NB4 (cell line): ENCODE data around the gene WNT9A.

Experiments used
- DNase-seq: peaks from one replicate; pipeline ENCODE4 v3.0.0; 2010; ENCODE audit warnings: low read depth
- H3K4me3 ChIP-seq: one replicate; pipeline ENCODE4 v1.5.1; 2011; ENCODE audit warnings: mild to moderate bottlenecking, low read depth, low read length, moderate library complexity
- MYC ChIP-seq: IDR thresholded peaks from 2 replicates; pipeline ENCODE4 v1.6.1; 2011; ENCODE audit warnings: low read depth, low read length
- POLR2A ChIP-seq: IDR thresholded peaks from 2 replicates; pipeline ENCODE4 v1.6.1; 2011; ENCODE audit warnings: mild to moderate bottlenecking; ENCODE audit not compliant: insufficient read length; ENCODE audit errors: extremely low read depth
- TF ChIP-seq, protein P1 (sequence below): IDR thresholded peaks from one replicate; pipeline ENCODE4 v1.5.1; 2012; ENCODE audit warnings: low read depth, low read length
- TF ChIP-seq, protein P2 (sequence below): IDR thresholded peaks from 2 replicates; pipeline ENCODE4 v1.6.1; 2011; ENCODE audit warnings: low read depth, low read length

Gene WNT9A

DNA sequence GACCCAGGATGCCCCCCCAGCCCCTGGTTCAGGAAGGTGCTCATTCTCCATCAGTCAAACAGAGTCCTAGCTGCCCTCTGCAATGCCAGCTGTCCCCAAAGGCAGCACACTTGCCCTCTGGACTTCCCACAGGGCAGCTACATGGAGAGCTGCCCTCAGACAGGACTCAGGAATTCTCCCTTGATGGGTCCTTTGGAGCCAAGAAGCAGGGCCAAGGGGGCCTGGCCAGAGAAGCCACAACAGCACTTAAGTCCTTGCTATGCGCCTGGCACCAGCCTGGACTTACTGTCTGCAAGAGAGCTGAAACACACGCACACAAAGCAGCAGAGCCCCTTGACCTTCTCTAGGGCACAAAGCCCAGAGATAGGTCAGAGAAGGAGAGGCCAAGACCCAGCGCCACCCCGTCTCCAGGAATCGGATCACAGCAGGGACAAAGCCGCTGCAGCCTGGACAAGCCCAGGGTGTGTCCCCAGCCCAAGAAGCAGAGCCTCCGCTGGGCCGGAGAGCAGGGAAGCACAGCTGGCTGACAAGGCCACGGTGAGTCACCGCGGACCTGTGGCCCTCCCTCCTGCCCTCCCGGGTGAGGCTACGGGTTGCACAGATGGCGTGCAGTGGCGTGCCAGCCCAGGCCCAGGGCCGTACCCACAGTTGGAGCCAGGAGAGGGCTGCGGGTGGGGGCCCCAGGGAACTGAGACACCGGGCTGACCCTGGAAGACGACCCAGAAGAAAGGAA, 1.7 kb downstream of the WNT9A start:
- H3K4me3 ChIP-seq, result no peak overlapping the region
- DNase-seq, result peak; percentile 59
- TF ChIP-seq, protein P1, sequence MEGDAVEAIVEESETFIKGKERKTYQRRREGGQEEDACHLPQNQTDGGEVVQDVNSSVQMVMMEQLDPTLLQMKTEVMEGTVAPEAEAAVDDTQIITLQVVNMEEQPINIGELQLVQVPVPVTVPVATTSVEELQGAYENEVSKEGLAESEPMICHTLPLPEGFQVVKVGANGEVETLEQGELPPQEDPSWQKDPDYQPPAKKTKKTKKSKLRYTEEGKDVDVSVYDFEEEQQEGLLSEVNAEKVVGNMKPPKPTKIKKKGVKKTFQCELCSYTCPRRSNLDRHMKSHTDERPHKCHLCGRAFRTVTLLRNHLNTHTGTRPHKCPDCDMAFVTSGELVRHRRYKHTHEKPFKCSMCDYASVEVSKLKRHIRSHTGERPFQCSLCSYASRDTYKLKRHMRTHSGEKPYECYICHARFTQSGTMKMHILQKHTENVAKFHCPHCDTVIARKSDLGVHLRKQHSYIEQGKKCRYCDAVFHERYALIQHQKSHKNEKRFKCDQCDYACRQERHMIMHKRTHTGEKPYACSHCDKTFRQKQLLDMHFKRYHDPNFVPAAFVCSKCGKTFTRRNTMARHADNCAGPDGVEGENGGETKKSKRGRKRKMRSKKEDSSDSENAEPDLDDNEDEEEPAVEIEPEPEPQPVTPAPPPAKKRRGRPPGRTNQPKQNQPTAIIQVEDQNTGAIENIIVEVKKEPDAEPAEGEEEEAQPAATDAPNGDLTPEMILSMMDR, result no peak
- TF ChIP-seq POLR2A (no peak), MYC (no peak)
- TF ChIP-seq, protein P2, sequence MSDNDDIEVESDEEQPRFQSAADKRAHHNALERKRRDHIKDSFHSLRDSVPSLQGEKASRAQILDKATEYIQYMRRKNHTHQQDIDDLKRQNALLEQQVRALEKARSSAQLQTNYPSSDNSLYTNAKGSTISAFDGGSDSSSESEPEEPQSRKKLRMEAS, result no peak

DNA sequence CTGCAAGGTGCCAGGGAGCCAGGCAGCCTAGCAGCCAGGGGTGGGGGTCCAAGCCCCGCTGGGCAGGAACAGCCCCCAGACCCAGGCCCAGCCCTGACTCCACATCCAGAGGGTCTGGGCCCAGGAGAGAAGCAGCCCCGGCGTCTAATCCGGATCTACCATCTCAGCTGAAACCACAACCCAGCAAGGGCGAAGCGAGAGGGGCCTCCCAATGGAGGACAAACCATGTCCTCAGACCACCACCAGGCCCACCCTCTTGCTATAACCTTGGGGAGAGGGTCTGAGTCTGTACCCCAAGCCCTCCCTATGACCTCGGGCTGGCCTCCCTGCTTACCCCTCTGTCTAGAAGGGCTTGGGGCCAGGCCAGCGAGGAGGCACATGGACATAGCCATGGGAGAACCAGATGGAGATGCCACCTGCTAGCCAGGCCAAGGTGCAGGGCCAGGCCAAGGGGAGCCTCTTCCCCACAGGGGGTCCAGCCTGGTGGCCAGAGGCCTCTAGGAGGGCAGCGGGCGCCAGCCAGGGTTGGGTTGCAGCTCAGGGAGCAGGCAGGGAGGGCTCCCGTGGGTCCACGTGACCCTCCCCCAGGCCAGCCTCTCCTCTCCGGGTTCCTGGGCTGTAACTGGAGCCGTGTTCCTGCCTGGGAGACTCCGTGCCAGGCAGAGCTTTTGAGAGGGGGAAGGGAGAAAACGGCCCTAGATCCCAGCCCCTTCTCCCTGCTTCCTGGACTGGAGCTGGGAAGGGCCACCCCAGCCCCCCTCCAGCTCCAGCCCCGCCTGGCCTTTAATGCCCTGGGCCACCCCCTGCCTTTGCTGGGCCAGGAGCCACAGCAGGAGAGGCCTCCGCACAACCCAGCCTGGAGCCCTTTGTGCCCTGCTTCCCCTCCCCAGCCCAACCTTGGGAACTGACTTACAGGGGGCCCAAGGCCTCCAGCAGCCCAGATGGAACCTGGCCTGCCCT, 2.5 kb downstream of the WNT9A start:
- no peak for DNase-seq
- TF ChIP-seq, protein P2, result no peak
- no peak for TF ChIP-seq MYC
- TF ChIP-seq, protein P1, result no peak
- no peak for TF ChIP-seq POLR2A
- H3K4me3 ChIP-seq, result no peak overlapping the region

DNA sequence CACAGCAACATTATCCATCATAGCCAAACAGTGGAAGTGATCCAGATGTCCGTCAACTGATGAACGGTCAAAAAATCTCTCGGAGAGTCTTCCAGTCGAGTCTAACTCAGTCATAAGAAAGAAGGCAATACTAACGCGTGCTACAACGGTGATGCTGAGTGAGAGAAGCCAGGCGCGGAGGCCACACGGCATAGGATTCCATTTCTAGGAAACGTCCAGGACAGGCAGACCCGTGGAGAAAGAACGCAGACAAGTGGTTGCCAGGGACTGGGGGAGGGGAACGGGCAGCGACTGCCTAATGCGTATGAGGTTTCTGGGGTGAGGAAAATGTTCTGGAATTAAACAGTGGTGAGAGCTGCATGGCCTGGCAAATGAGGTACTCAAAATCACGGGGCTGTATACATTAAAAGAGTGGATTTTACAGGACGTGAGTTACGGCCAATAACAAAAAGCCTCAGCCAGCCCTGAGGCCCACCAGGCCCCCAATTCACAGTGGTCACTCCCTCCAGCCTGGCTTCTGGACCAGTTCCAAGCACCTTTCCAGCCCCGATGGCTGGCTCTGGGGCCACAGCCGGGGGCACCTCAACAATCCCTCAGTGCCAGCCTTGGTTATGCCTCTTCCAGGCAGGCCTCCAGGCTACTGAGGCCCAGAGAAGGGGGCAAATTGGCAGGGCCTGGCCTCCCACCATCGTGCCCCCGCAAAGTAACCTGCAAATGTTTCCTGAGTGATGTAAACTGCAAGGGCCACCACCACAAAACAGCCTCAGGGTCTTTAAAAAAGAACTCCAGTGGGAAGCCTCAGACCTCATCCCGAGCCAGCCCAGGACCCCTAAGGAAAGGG, 3.4 kb downstream of the WNT9A start:
- DNase-seq, result no peak
- TF ChIP-seq, protein P2, result no peak
- TF ChIP-seq, protein P1, result no peak
- no peak for TF ChIP-seq POLR2A
- TF ChIP-seq MYC, result no peak
- no peak overlapping the region for H3K4me3 ChIP-seq

DNA sequence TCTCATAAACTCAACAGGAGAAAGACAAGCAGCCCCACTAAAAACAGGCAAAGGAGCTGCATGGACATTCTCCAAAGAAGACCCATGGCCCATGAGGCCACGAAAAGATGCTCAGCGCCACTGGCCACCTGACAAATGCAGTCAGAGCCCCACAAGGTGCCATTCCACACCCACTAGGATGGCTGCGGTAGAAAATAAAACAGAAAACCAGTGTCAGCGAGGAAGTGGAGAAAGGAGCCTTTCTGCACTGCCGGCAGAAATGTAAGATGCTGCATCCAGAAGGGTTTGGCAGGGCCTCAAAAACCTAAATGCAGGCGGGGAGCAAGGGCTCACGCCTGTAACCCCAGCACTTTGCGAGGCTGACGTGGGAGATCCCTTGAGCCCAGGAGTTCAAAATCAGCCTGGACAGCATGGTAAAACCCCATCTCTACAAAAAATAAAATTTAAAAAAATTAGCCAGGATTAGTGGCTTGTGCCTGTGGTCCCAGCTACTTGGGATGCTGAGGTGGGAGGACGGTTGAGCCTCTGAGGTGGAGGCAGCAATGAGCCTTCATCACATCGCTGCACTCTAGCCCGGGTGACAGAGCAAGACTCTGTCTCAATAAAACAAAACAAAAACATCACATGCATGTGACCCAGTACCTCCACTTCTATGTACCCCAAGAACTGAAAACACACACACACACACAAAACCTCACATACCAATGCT, 4.2 kb downstream of the WNT9A start:
- TF ChIP-seq, protein P1, result no peak
- no peak for TF ChIP-seq MYC
- TF ChIP-seq, protein P2, result no peak
- no peak for TF ChIP-seq POLR2A
- no peak for DNase-seq

DNA sequence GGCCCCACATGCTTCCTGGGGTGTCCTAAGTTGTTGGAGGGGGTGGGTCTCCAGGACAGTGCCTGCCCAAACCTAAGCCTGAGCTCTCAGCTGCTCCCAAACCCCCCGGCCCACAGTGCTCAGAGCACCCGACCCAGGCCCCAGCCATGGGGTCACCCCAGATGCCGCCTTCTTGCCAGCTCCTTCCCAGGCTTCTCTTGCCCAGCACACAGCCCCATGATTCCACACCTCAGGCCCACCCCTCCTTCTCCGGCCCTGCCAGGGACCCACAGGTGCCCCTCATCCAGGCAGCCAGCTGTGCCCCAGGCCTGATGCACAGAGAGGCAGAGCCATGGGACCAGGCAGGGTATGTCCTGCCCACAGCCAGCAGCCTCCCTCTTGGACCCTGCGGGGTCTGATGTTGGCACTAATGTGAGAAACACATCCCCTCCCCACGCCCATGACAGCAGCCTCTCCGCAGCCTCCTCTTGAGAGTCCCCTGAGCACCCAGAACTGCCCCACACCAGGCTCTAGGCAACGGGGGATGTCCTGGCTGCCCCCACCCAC, 4.9 kb downstream of the WNT9A start:
- DNase-seq, result no peak
- TF ChIP-seq, protein P1, result no peak
- TF ChIP-seq MYC (no peak), POLR2A (no peak)
- TF ChIP-seq, protein P2, result no peak
- no peak overlapping the region for H3K4me3 ChIP-seq

More for the DNA sequence above, 4.2 kb downstream of the WNT9A start:
- no peak overlapping the region for H3K4me3 ChIP-seq
